ENCODE data around the gene KCNJ5. TPM values are rescaled to one million over a fixed set of nuclear protein-coding genes. Genes with fewer than 3 reads are reported as not detected.

The KCNJ5 gene
- total RNA-seq, 4 donors from 2014 or later: 0.69 to 1.1 TPM; not detected in 2

- TF ChIP-seq CTCF (IDR thresholded peaks at IDR 0.05): no peak
- TF ChIP-seq POLR2A (IDR thresholded peaks at IDR 0.05): no peak
- Histone ChIP-seq H3K36me3 (no peaks in the 10 kb centered on the region), H3K27me3 (no peaks in the 10 kb centered on the region), H3K4me1 (no peaks in the 10 kb centered on the region), H3K9me3 (no peaks in the 10 kb centered on the region), H3K27ac (no peak overlapping the region), H3K4me3 (no peak overlapping the region)
- no peak for DNase-seq
- intact Hi-C loops (cut with DNase I; ENCODE audit: low total_unique reads): no loop called here
Measured at GRCh38 chr11:128914216-128915148, 23.3 kb downstream of the KCNJ5 start.

GRCh38 chr11:128915149-128915521 lies 24.0 kb downstream of the KCNJ5 start:
- intact Hi-C loops (cut with DNase I; ENCODE audit: low total_unique reads): no loop called here
- no peaks in the 10 kb centered on the region for H3K36me3 ChIP-seq
- H3K9me3 ChIP-seq: no peaks in the 10 kb centered on the region
- TF ChIP-seq POLR2A (IDR thresholded peaks at IDR 0.05) (no peak), CTCF (IDR thresholded peaks at IDR 0.05) (no peak)
- no peaks in the 10 kb centered on the region for H3K27me3 ChIP-seq
- no peak for DNase-seq
- no peaks in the 10 kb centered on the region for H3K4me1 ChIP-seq
- no peak overlapping the region for H3K4me3 ChIP-seq
- H3K27ac ChIP-seq: no peak overlapping the region

- Histone ChIP-seq H3K9me3 (no peaks in the 10 kb centered on the region), H3K4me1 (no peaks in the 10 kb centered on the region), H3K36me3 (no peaks in the 10 kb centered on the region), H3K4me3 (no peak overlapping the region), H3K27me3 (no peaks in the 10 kb centered on the region), H3K27ac (no peak overlapping the region)
- no peak for DNase-seq
- TF ChIP-seq CTCF (IDR thresholded peaks at IDR 0.05) (no peak), POLR2A (IDR thresholded peaks at IDR 0.05) (no peak)
- intact Hi-C loops (cut with DNase I; ENCODE audit: low total_unique reads): no loop called here
Measured at GRCh38 chr11:128916037-128916572, 24.9 kb downstream of the KCNJ5 start.

- Histone ChIP-seq H3K27me3 (no peaks in the 10 kb centered on the region), H3K4me3 (no peak overlapping the region), H3K27ac (no peak overlapping the region), H3K9me3 (no peaks in the 10 kb centered on the region), H3K4me1 (no peaks in the 10 kb centered on the region), H3K36me3 (no peaks in the 10 kb centered on the region)
- no peak for DNase-seq
- intact Hi-C loops (cut with DNase I; ENCODE audit: low total_unique reads): no loop called here
- TF ChIP-seq CTCF (IDR thresholded peaks at IDR 0.05) (no peak), POLR2A (IDR thresholded peaks at IDR 0.05) (no peak)
Measured at GRCh38 chr11:128916681-128917080, 25.5 kb downstream of the KCNJ5 start.

GRCh38 chr11:128917144-128917724 lies 26.1 kb downstream of the KCNJ5 start:
- Histone ChIP-seq H3K27ac (no peak overlapping the region), H3K36me3 (no peaks in the 10 kb centered on the region), H3K4me3 (no peak overlapping the region), H3K27me3 (no peaks in the 10 kb centered on the region), H3K4me1 (no peaks in the 10 kb centered on the region), H3K9me3 (no peaks in the 10 kb centered on the region)
- no peak for TF ChIP-seq POLR2A (IDR thresholded peaks at IDR 0.05)
- TF ChIP-seq CTCF (IDR thresholded peaks at IDR 0.05): no peak
- no peak for DNase-seq
- intact Hi-C loops (cut with DNase I; ENCODE audit: low total_unique reads): no loop called here

Data from uterus (tissue), 4 donors.